Activated CD4-positive, alpha-beta T cell treated with anti-CD3 and anti-CD28 coated beads, Interleukin-2, Interleukin-6, amounts not matched to agents 100 ng/mL and 50 ng/mL, durations not matched to agents 16 hours and 8 hours (primary cell): ENCODE data around the gene RPTOR.

Source experiments
- DNase-seq: peaks from one replicate; pipeline ENCODE4 v3.0.0-alpha.2; 2020

The RPTOR gene

GRCh38 chr17:80886641-80887573 lies 342.3 kb downstream of the RPTOR start:
- no peak for DNase-seq

GRCh38 chr17:80887639-80888175 lies 343.1 kb downstream of the RPTOR start:
- DNase-seq = no peak

GRCh38 chr17:80888276-80889160 lies 343.9 kb downstream of the RPTOR start:
- DNase-seq = no peak

- peak; percentile 32 for DNase-seq
Observed at GRCh38 chr17:80889231-80890195, 344.9 kb downstream of the RPTOR start.

- peak; percentile 23 for DNase-seq
Observed at GRCh38 chr17:80890196-80890920, 345.7 kb downstream of the RPTOR start.

GRCh38 chr17:80890921-80891396 lies 346.3 kb downstream of the RPTOR start:
- no peak for DNase-seq

- peak; percentile 94 for DNase-seq
Observed at GRCh38 chr17:80891397-80892018, 346.9 kb downstream of the RPTOR start.

- peak; percentile 96 for DNase-seq
Observed at GRCh38 chr17:80892019-80892855, 347.6 kb downstream of the RPTOR start.

GRCh38 chr17:80892900-80893603 lies 348.4 kb downstream of the RPTOR start:
- DNase-seq = peak; percentile 80

GRCh38 chr17:80893604-80894438 lies 349.2 kb downstream of the RPTOR start:
- no peak for DNase-seq

- DNase-seq = no peak
Observed at GRCh38 chr17:80894439-80894721, 349.7 kb downstream of the RPTOR start.

- DNase-seq = no peak
Observed at GRCh38 chr17:80894726-80895125, 350.1 kb downstream of the RPTOR start.

GRCh38 chr17:80895366-80895765 lies 350.7 kb downstream of the RPTOR start:
- no peak for DNase-seq

GRCh38 chr17:80898716-80899115 lies 354.1 kb downstream of the RPTOR start:
- DNase-seq = no peak

GRCh38 chr17:80899402-80900268 lies 355.0 kb downstream of the RPTOR start:
- DNase-seq = peak; percentile 89

GRCh38 chr17:80901319-80901718 lies 356.7 kb downstream of the RPTOR start:
- DNase-seq = no peak

- no peak for DNase-seq
Observed at GRCh38 chr17:80902197-80902962, 357.7 kb downstream of the RPTOR start.
